Mucosa of descending colon (tissue), 3 donors: ENCODE data around the gene PLA2G2D. TPM values are rescaled to one million over a fixed set of nuclear protein-coding genes. Genes with fewer than 3 reads are reported as not detected.

Source experiments
- ATAC-seq: fragments of 200-7000 bp; cut with Tn5 transposase; one replicate; pipeline ENCODE4 v1.9.1; 2020; ENCODE audit warnings: mild to moderate bottlenecking, moderate library complexity
- DNase-seq, 3 donors: peaks; one replicate each; pipeline ENCODE4 v3.0.0-alpha.2; 2020
- H3K36me3 ChIP-seq: fragments of 200-600 bp; one replicate; pipeline ENCODE4 v1.8.0; 2021; ENCODE audit warnings: low read depth, mild to moderate bottlenecking
- H3K4me1 ChIP-seq: fragments of 200-600 bp; one replicate; pipeline ENCODE4 v1.8.0; 2021; ENCODE audit warnings: low read depth, mild to moderate bottlenecking
- H3K4me3 ChIP-seq: fragments of 200-600 bp; one replicate; pipeline ENCODE4 v1.8.0; 2021; ENCODE audit warnings: mild to moderate bottlenecking
- H3K9me3 ChIP-seq: fragments of 200-600 bp; one replicate; pipeline ENCODE4 v1.8.0; 2021; ENCODE audit warnings: mild to moderate bottlenecking
- CTCF ChIP-seq: fragments of 200-600 bp; IDR thresholded peaks from one replicate; pipeline ENCODE4 v1.8.0; 2022; ENCODE audit warnings: antibody characterized with exemption, mild to moderate bottlenecking
- intact Hi-C, 2 donors: fragments of 100-400 bp; cut with DNase I in 1 of 2; cut with micrococcal nuclease in 1 of 2; formaldehyde crosslinking; loops; one replicate each; pipeline versions ENCODE4 v1.11.0 to v1.11.1; 2022; cut with DNase I, micrococcal nuclease
- total RNA-seq, 3 donors: library from RNA; stranded (reverse); fragmentation: NEBNext Ultra II Directional in 2 of 3; extraction: Animal tissue kit (Norgen Biotek cat#: 25700) in 2 of 3; gene quantifications; one replicate each; pipeline versions ENCODE4 v1.2.1 to v1.2.4, GENCODE V29; 2021 to 2023
- donor health status: DM: no; HTN: no; CAD: no; lungs with moderate emphysema.
- donor health status: DM: no; HTN: no; CAD: no.
- donor health status: DM: no; HTN: yes; CAD: no.

Gene PLA2G2D
- total RNA-seq, 3 donors from 2014 or later = 0.22 TPM; not detected in 2

GRCh38 chr1:20164694-20165202 lies 45.4 kb upstream of the PLA2G2D start:
- H3K4me1 ChIP-seq = no peaks in the 10 kb centered on the region
- intact Hi-C loops = no loop called here
- peak in 1 of 3 donors; percentile 30 for DNase-seq
- no peak for ATAC-seq
- peaks cover 23% of the 10 kb centered on the region for H3K9me3 ChIP-seq
- no peaks in the 10 kb centered on the region for H3K36me3 ChIP-seq
- H3K4me3 ChIP-seq = no peak overlapping the region
- TF ChIP-seq CTCF = no peak

GRCh38 chr1:20160034-20160433 lies 40.7 kb upstream of the PLA2G2D start:
- intact Hi-C loops = no loop called here
- ATAC-seq = no peak
- H3K4me1 ChIP-seq = no peaks in the 10 kb centered on the region
- no peaks in the 10 kb centered on the region for H3K36me3 ChIP-seq
- no peak for TF ChIP-seq CTCF
- peaks cover 39% of the 10 kb centered on the region for H3K9me3 ChIP-seq
- no peak for DNase-seq
- H3K4me3 ChIP-seq = no peak overlapping the region

- intact Hi-C loops = loop anchor here in 1 of 2 donors (10.0 kb wide), 2 partner anchors 184 to 244 kb away; partner anchors contain the start of gene PLA2G2A
- no peak for DNase-seq
Measured at GRCh38 chr1:20158358-20159070, 39.2 kb upstream of the PLA2G2D start.

GRCh38 chr1:20154301-20154831 lies 35.0 kb upstream of the PLA2G2D start:
- no peak for TF ChIP-seq CTCF
- no peaks in the 10 kb centered on the region for H3K36me3 ChIP-seq
- no peak for ATAC-seq
- DNase-seq = no peak
- peaks cover 12% of the 10 kb centered on the region for H3K9me3 ChIP-seq
- no peak overlapping the region for H3K4me3 ChIP-seq
- H3K4me1 ChIP-seq = peaks cover 7% of the 10 kb centered on the region
- intact Hi-C loops = loop anchor here in 1 of 2 donors (10.0 kb wide), 2 partner anchors 180 to 240 kb away; partner anchors contain the start of gene PLA2G2A

More at GRCh38 chr1:20158358-20159070, 39.2 kb upstream of the PLA2G2D start:
- peaks cover 39% of the 10 kb centered on the region for H3K9me3 ChIP-seq
- H3K4me3 ChIP-seq = no peak overlapping the region
- H3K36me3 ChIP-seq = no peaks in the 10 kb centered on the region
- no peaks in the 10 kb centered on the region for H3K4me1 ChIP-seq
- ATAC-seq = no peak
- TF ChIP-seq CTCF = no peak

GRCh38 chr1:20153000-20153418 lies 33.7 kb upstream of the PLA2G2D start:
- ATAC-seq = peak; percentile 32
- H3K4me1 ChIP-seq = peaks cover 7% of the 10 kb centered on the region
- intact Hi-C loops = loop anchor here in 1 of 2 donors (10.0 kb wide), 2 partner anchors 178 to 238 kb away; partner anchors contain the start of gene PLA2G2A
- no peaks in the 10 kb centered on the region for H3K9me3 ChIP-seq
- H3K36me3 ChIP-seq = no peaks in the 10 kb centered on the region
- no peak for TF ChIP-seq CTCF
- no peak overlapping the region for H3K4me3 ChIP-seq
- no peak for DNase-seq
